Lung (tissue), 12 donors: Measurements from ENCODE around the gene PHF2. TPM values are rescaled to one million over a fixed set of nuclear protein-coding genes. Genes with fewer than 3 reads are reported as not detected.

Experiments used
- ATAC-seq: fragments of 200-7000 bp; cut with Tn5 transposase; one replicate; pipeline ENCODE4 v1.9.1; 2020; ENCODE audit warnings: moderate number of reproducible peaks; ENCODE audit not compliant: insufficient read depth, low FRiP score
- DNase-seq, 3 donors: peaks; one replicate each; pipeline ENCODE4 v3.0.0-alpha.2; 2013 to 2017
- H3K27ac ChIP-seq, 2 donors: one replicate each; pipeline ENCODE4 v1.5.1; 2013; ENCODE audit warnings: mild to moderate bottlenecking in 2 of 2, moderate library complexity in 2 of 2, control low read depth in 1 of 2, inconsistent platforms in 1 of 2, low read depth in 1 of 2, low read length in 1 of 2
- H3K27me3 ChIP-seq, 3 donors: one replicate each; pipeline ENCODE4 v1.5.1; 2013; ENCODE audit warnings: low read length in 2 of 3; ENCODE audit not compliant: control insufficient read depth in 3 of 3, insufficient read depth in 3 of 3
- H3K36me3 ChIP-seq, 4 donors: one replicate each; pipeline ENCODE4 v1.5.1; 2013; ENCODE audit warnings: low read length in 4 of 4, mild to moderate bottlenecking in 1 of 4, moderate library complexity in 1 of 4; ENCODE audit not compliant: control insufficient read depth in 4 of 4, insufficient read depth in 4 of 4
- H3K4me1 ChIP-seq, 5 donors: one replicate each; pipeline ENCODE4 v1.5.1; 2013; ENCODE audit warnings: low read length in 5 of 5, mild to moderate bottlenecking in 2 of 5, moderate library complexity in 1 of 5; ENCODE audit not compliant: control insufficient read depth in 5 of 5, insufficient read depth in 5 of 5
- H3K4me3 ChIP-seq: one replicate; pipeline ENCODE4 v1.5.1; 2013; ENCODE audit warnings: mild to moderate bottlenecking, control low read depth, moderate library complexity
- H3K9ac ChIP-seq, 2 donors: one replicate each; pipeline ENCODE4 v1.5.1; 2013; ENCODE audit warnings: low read length in 2 of 2, control low read depth in 1 of 2; ENCODE audit not compliant: insufficient read depth in 1 of 2
- H3K9me3 ChIP-seq, 4 donors: one replicate each; pipeline ENCODE4 v1.5.1; 2013; ENCODE audit warnings: low read length in 3 of 4, mild to moderate bottlenecking in 1 of 4, moderate library complexity in 1 of 4; ENCODE audit not compliant: control insufficient read depth in 4 of 4, insufficient read depth in 3 of 4
- WGBS, 2 donors: extraction: QIAGEN DNeasy Blood & Tissue Kit; methylation state at CpG; one replicate each; pipeline ENCODE4 v1.1.7; 2013; 5-methylcytosine and 5-hydroxymethylcytosine counted together
- polyA plus RNA-seq, 2 donors: library from polyadenylated mRNA; stranded (reverse); fragments of 200-250 nt; gene quantifications; one replicate each; pipeline ENCODE4 v1.2.1, GENCODE V29; 2013
- total RNA-seq, 2 donors: library from RNA; depleted of rRNA in 1 of 2; stranded (reverse); fragments of >200 nt in 1 of 2; gene quantifications; one replicate each; pipeline ENCODE4 v1.2.1, GENCODE V29; 2014 to 2021
- TF ChIP-seq, protein P1 (sequence below): IDR thresholded peaks from 2 replicates; pipeline ENCODE4 v1.5.1; 2012; ENCODE audit warnings: mild to moderate bottlenecking; ENCODE audit errors: control extremely low read depth, extremely low read depth
- donor health status: control.
- donor health status: control.
- donor health status: Bipolar disorder and iron deficiency.
- donor health status: healthy.
- donor health status: DM: yes; HTN: yes; CAD: no.

Gene PHF2
- total and polyA plus RNA-seq, 4 donors, result 20.1 to 33.6 (median 30.2) TPM

DNA sequence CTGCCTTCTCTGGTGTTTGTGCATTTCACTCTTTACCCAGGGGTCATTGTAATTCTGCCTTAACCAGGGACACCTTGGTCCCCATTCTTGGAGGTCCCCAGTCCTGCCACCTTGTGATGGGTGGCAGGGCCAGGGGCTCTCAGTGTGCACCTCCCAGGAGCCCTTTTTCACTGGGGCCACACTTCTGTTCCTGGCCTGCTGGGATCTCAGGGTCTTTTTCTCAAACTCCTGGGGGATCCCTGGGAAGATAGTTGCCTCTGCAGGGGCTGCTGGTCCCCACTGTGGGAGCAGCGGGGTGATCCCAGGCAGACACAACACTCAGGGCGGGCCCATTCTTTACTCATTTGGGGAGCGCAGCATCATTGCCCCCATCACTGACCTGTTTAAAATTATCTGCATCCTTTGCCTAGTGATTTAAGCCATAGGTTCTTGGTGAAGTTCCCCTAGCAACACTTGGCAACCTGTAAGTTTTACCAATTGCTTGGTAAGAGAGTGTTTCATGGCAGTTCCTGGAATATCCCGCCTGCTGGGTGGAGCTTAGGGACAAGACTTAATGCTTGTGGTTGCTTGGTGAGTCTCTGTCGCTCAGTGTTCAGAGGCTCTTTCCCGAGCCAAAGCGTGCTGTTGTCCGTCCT, 15.7 kb downstream of the PHF2 start:
- H3K4me3 ChIP-seq, result no peak overlapping the region
- peaks cover 0 to 1% (median 0%) of the 10 kb centered on the region in 4 donors for H3K36me3 ChIP-seq
- no peaks in the 10 kb centered on the region for H3K9me3 ChIP-seq
- TF ChIP-seq, protein P1, sequence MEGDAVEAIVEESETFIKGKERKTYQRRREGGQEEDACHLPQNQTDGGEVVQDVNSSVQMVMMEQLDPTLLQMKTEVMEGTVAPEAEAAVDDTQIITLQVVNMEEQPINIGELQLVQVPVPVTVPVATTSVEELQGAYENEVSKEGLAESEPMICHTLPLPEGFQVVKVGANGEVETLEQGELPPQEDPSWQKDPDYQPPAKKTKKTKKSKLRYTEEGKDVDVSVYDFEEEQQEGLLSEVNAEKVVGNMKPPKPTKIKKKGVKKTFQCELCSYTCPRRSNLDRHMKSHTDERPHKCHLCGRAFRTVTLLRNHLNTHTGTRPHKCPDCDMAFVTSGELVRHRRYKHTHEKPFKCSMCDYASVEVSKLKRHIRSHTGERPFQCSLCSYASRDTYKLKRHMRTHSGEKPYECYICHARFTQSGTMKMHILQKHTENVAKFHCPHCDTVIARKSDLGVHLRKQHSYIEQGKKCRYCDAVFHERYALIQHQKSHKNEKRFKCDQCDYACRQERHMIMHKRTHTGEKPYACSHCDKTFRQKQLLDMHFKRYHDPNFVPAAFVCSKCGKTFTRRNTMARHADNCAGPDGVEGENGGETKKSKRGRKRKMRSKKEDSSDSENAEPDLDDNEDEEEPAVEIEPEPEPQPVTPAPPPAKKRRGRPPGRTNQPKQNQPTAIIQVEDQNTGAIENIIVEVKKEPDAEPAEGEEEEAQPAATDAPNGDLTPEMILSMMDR, result no peak
- H3K27me3 ChIP-seq, result no peaks in the 10 kb centered on the region
- ATAC-seq (no peak), DNase-seq (no peak)
- H3K27ac ChIP-seq, result no peak overlapping the region
- WGBS, 2 donors, result 95 to 96% methylated on average over 8 of the region's 8 CpGs
- H3K9ac ChIP-seq, result no peak overlapping the region
- peaks cover 0 to 30% (median 10%) of the 10 kb centered on the region in 5 donors for H3K4me1 ChIP-seq

DNA sequence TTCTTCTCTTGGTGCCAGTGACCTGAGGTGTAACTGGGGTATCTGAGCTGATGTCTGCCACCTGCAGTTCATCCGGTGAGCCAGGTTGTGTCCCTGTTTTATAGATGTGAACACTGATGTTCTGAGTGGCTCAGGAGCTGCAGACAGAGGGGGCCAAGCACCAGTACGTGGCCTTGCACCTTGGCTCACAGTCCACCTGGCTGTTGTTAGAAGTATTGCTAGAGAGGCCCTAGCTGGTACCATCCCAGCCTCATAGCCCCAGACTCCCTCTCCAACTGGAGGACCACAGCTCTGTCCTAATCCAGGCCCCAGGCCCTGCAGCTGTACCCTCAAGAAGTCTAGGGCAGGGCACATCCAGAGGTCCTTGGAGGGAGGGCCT, 16.2 kb downstream of the PHF2 start:
- no peak overlapping the region for H3K9ac ChIP-seq
- no peaks in the 10 kb centered on the region for H3K9me3 ChIP-seq
- peaks cover 0 to 1% (median 0%) of the 10 kb centered on the region in 4 donors for H3K36me3 ChIP-seq
- ATAC-seq (no peak), DNase-seq (no peak)
- TF ChIP-seq, protein P1, result no peak
- peaks cover 0 to 27% (median 10%) of the 10 kb centered on the region in 5 donors for H3K4me1 ChIP-seq
- no peak overlapping the region for H3K27ac ChIP-seq
- no peak overlapping the region for H3K4me3 ChIP-seq
- WGBS, 2 donors, result 78 to 79% methylated on average over 2 of the region's 2 CpGs
- H3K27me3 ChIP-seq, result no peaks in the 10 kb centered on the region

DNA sequence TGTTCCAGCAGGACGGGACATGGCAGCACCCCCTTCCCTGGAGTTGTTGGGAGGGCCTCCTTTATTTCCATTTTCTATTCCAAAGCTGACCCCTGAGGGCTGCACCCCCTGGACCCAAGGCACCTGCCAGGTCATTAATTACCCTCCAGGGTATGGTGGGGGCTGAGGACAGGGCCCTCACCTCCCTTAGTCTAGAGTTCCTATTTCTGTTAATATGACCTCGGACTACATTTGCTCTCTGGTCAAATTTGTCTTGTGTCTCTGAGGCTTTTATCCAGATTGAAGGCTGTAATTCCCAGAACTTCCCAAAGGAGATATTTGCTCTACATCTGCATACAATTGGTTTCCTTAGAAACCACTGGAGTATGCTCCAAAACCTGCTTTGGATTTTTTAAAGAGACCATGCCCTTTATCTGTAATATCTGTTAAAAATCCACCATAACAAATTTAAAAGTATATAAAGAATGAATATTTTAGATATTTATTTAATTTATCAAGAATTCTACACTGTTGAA, 16.8 kb downstream of the PHF2 start:
- no peak overlapping the region for H3K27ac ChIP-seq
- peaks cover 0 to 1% (median 0%) of the 10 kb centered on the region in 4 donors for H3K36me3 ChIP-seq
- no peak for DNase-seq
- 78 to 81% methylated on average over 2 of the region's 2 CpGs for WGBS, 2 donors
- no peaks in the 10 kb centered on the region for H3K9me3 ChIP-seq
- no peak overlapping the region for H3K9ac ChIP-seq
- H3K27me3 ChIP-seq, result no peaks in the 10 kb centered on the region
- ATAC-seq, result no peak
- H3K4me1 ChIP-seq, result peaks cover 0 to 23% (median 10%) of the 10 kb centered on the region in 5 donors
- H3K4me3 ChIP-seq, result no peak overlapping the region
- TF ChIP-seq, protein P1, result no peak
